K562 (cell line): Measurements from ENCODE around the gene TCAF1. TPM values are rescaled to one million over a fixed set of nuclear protein-coding genes. Genes with fewer than 3 reads are reported as not detected.

Experiments used
- BCOR ChIP-seq: fragments of 450-650 bp; IDR thresholded peaks from 2 replicates; pipeline ENCODE4 v1.6.1; 2016
- C11orf30 ChIP-seq: fragments of 450-650 bp; IDR thresholded peaks from 2 replicates; pipeline ENCODE4 v1.6.1; 2016; ENCODE audit warnings: low read depth, mild to moderate bottlenecking
- CBFA2T2 ChIP-seq: fragments of 450-650 bp; conservative IDR thresholded peaks from 2 replicates; pipeline ENCODE4 v1.6.1; 2017; ENCODE audit warnings: mild to moderate bottlenecking
- CC2D1A ChIP-seq: fragments of 450-650 bp; IDR thresholded peaks from 2 replicates; pipeline ENCODE4 v1.6.1; 2017; ENCODE audit warnings: mild to moderate bottlenecking
- DNMT1 ChIP-seq: fragments of 450-650 bp; IDR thresholded peaks from 2 replicates; pipeline ENCODE4 v1.6.1; 2016; ENCODE audit warnings: antibody characterized with exemption, mild to moderate bottlenecking
- GATAD2B ChIP-seq: fragments of 450-650 bp; IDR thresholded peaks from 2 replicates; pipeline ENCODE4 v1.6.1; 2017; ENCODE audit warnings: mild to moderate bottlenecking, borderline replicate concordance
- MCM2 ChIP-seq: fragments of 450-650 bp; IDR thresholded peaks from 2 replicates; pipeline ENCODE4 v1.6.1; 2017; ENCODE audit warnings: low read depth, mild to moderate bottlenecking
- MCM3 ChIP-seq: fragments of 450-650 bp; IDR thresholded peaks from 2 replicates; pipeline ENCODE4 v1.6.1; 2016
- NCOR1 ChIP-seq: fragments of 450-650 bp; IDR thresholded peaks from 2 replicates; pipeline ENCODE4 v1.6.1; 2016; ENCODE audit warnings: mild to moderate bottlenecking, moderate library complexity
- NFE2 ChIP-seq: IDR thresholded peaks from 2 replicates; pipeline ENCODE4 v1.6.1; 2014; ENCODE audit warnings: antibody characterized with exemption, low read depth
- NFE2L1 ChIP-seq: fragments of 450-650 bp; IDR thresholded peaks from 2 replicates; pipeline ENCODE4 v1.6.1; 2016; ENCODE audit warnings: missing genetic modification characterization, low read depth, mild to moderate bottlenecking, missing compliant biosample characterization, moderate library complexity, borderline replicate concordance
- RBBP5 ChIP-seq: fragments of 200-600 bp; sonication (generic); IDR thresholded peaks from 2 replicates; pipeline ENCODE4 v1.6.1; 2012; ENCODE audit warnings: borderline replicate concordance, mild to moderate bottlenecking, low read length, control low read depth, inconsistent platforms; ENCODE audit not compliant: insufficient read depth, poor library complexity, severe bottlenecking
- SMC3 ChIP-seq: conservative IDR thresholded peaks from 2 replicates; pipeline ENCODE4 v1.6.1; 2011; ENCODE audit warnings: low read depth, low read length, improper control_type of control experiment; ENCODE audit not compliant: insufficient read depth
- TCF7 ChIP-seq: sonication (generic); IDR thresholded peaks from 2 replicates; pipeline ENCODE4 v1.6.1; 2016; ENCODE audit warnings: antibody characterized with exemption, borderline replicate concordance
- TOE1 ChIP-seq, 2 experiments: fragments of 450-650 bp in 1 of 2; sonication (generic) in 1 of 2; formaldehyde crosslinking in 1 of 2; IDR thresholded peaks; 2 replicates each; pipeline versions ENCODE4 v1.7.1 to v1.8.0; 2016 to 2022; ENCODE audit warnings: borderline replicate concordance in 2 of 2, mild to moderate bottlenecking in 2 of 2, antibody characterized with exemption in 1 of 2, inconsistent platforms in 1 of 2, low read depth in 1 of 2, missing genetic modification reagents in 1 of 2, moderate library complexity in 1 of 2
- ZBTB43 ChIP-seq: sonication (generic); formaldehyde crosslinking; IDR thresholded peaks from 2 replicates; pipeline ENCODE4 v1.8.0; 2023; ENCODE audit warnings: mild to moderate bottlenecking, missing genetic modification reagents
- ZNF133 ChIP-seq: fragments of 250-450 bp; sonication (Bioruptor Pico); IDR thresholded peaks from 2 replicates; pipeline ENCODE4 v1.4.0; 2020; ENCODE audit warnings: mild to moderate bottlenecking
- ZNF217 ChIP-seq: sonication (generic); formaldehyde crosslinking; IDR thresholded peaks from 2 replicates; pipeline ENCODE4 v1.8.0; 2022; ENCODE audit warnings: mild to moderate bottlenecking, missing genetic modification reagents
- ZNF23 ChIP-seq: fragments of 250-450 bp; sonication (Bioruptor Pico); IDR thresholded peaks from 2 replicates; pipeline ENCODE4 v1.4.0; 2020; ENCODE audit warnings: mild to moderate bottlenecking
- ZNF41 ChIP-seq: fragments of 250-450 bp; sonication (Bioruptor Pico); conservative IDR thresholded peaks from 2 replicates; pipeline ENCODE4 v1.4.0; 2020; ENCODE audit warnings: mild to moderate bottlenecking
- ZNF444 ChIP-seq: fragments of 250-450 bp; sonication (Bioruptor Pico); IDR thresholded peaks from 2 replicates; pipeline ENCODE4 v1.4.0; 2020; ENCODE audit warnings: mild to moderate bottlenecking, moderate library complexity
- ZNF75A ChIP-seq: fragments of 450-650 bp; formaldehyde crosslinking; IDR thresholded peaks from 2 replicates; pipeline ENCODE4 v1.4.0; 2020; ENCODE audit warnings: mild to moderate bottlenecking
- polyA plus RNA-seq, 8 experiments: library from polyadenylated mRNA; depleted of rRNA in 4 of 8; stranded (reverse) in 5 of 8; unstranded in 3 of 8; fragments of >200 nt; fragmentation: Nextera tagmentation in 2 of 8; fragmentation: Illumina TruSeq in 1 of 8; extraction: Ambion mirVana in 2 of 8; extraction: Trizol in 1 of 8; gene quantifications; 2 replicates each; pipeline versions ENCODE4 v1.2.1 to v1.2.3, GENCODE V29; 2011 to 2014; ENCODE audit warnings: inconsistent platforms in 1 of 8, missing spikeins in 1 of 8
- total RNA-seq, 7 experiments: library from RNA; depleted of rRNA in 6 of 7; stranded (reverse); fragments of >200 nt in 6 of 7; fragmentation: Illumina TruSeq in 2 of 7; extraction: Trizol in 2 of 7; gene quantifications; 2 replicates each; pipeline versions ENCODE4 v1.2.1 to v1.2.3, GENCODE V29; 2011 to 2021; ENCODE audit warnings: low replicate concordance in 1 of 7
- TF ChIP-seq, protein P1 (sequence below): fragments of 250-450 bp; sonication (Bioruptor Pico); IDR thresholded peaks from 2 replicates; pipeline ENCODE4 v1.4.0; 2020; ENCODE audit warnings: mild to moderate bottlenecking
- TF ChIP-seq, protein P2 (sequence below): fragments of 450-650 bp; IDR thresholded peaks from one replicate; pipeline ENCODE4 v1.6.1; 2018; ENCODE audit warnings: mild to moderate bottlenecking, moderate library complexity; ENCODE audit not compliant: partially characterized antibody

TCAF1 gene
- total and polyA plus RNA-seq, 9 of the 15 experiments (the other 6 are each of a cell fraction or from before 2014, with no cell fraction given): 6.2 to 52.2 (median 24.4) TPM

GRCh38 chr7:143901668-143902331 is at the start of gene TCAF1 (continued):
- TF ChIP-seq TCF7 (no peak), NCOR1 (no peak; the same call in 1 of the 2 replicates), MCM2 (no peak), C11orf30 (no peak), MCM3 (no peak), CC2D1A (peak; percentile 61; the same call in 1 of the 2 replicates), NFE2L1 (tag) (no peak), ZNF23 (CRISPR knock-in tag) (no peak), DNMT1 (no peak), ZNF217 (CRISPR knock-in tag) (no peak), BCOR (peak; percentile 76), ZNF133 (peak; percentile 49; the same call in 1 of the 2 replicates), CBFA2T2 (no peak), RBBP5 (peak; percentile 96), NFE2 (peak; percentile 11), SMC3 (no peak), ZNF41 (CRISPR knock-in tag) (0 out of 2 replicates have a peak, but pooled peaks have one; percentile 50), TOE1 (IDR thresholded peaks at IDR 0.05; ENCODE audit: borderline replicate concordance) (peak; percentile 86), TOE1 (CRISPR knock-in tag; IDR thresholded peaks at IDR 0.05; ENCODE audit: borderline replicate concordance, low read depth) (no peak), ZBTB43 (CRISPR knock-in tag) (no peak), ZNF75A (no peak), ZNF444 (0 out of 2 replicates have a peak, but pooled peaks have one; percentile 48), GATAD2B (no peak)
- TF ChIP-seq, protein P1, sequence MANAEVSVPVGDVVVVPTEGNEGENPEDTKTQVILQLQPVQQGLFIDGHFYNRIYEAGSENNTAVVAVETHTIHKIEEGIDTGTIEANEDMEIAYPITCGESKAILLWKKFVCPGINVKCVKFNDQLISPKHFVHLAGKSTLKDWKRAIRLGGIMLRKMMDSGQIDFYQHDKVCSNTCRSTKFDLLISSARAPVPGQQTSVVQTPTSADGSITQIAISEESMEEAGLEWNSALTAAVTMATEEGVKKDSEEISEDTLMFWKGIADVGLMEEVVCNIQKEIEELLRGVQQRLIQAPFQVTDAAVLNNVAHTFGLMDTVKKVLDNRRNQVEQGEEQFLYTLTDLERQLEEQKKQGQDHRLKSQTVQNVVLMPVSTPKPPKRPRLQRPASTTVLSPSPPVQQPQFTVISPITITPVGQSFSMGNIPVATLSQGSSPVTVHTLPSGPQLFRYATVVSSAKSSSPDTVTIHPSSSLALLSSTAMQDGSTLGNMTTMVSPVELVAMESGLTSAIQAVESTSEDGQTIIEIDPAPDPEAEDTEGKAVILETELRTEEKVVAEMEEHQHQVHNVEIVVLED: peak; percentile 86
- TF ChIP-seq, protein P2, sequence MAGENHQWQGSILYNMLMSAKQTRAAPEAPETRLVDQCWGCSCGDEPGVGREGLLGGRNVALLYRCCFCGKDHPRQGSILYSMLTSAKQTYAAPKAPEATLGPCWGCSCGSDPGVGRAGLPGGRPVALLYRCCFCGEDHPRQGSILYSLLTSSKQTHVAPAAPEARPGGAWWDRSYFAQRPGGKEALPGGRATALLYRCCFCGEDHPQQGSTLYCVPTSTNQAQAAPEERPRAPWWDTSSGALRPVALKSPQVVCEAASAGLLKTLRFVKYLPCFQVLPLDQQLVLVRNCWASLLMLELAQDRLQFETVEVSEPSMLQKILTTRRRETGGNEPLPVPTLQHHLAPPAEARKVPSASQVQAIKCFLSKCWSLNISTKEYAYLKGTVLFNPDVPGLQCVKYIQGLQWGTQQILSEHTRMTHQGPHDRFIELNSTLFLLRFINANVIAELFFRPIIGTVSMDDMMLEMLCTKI: no peak
